ENCODE results near the gene ZNF384.

The ZNF384 gene

GRCh38 chr12:6620137-6620884 is 68.9 kb downstream of the ZNF384 start:
- no peak for DNase-seq

DNA sequence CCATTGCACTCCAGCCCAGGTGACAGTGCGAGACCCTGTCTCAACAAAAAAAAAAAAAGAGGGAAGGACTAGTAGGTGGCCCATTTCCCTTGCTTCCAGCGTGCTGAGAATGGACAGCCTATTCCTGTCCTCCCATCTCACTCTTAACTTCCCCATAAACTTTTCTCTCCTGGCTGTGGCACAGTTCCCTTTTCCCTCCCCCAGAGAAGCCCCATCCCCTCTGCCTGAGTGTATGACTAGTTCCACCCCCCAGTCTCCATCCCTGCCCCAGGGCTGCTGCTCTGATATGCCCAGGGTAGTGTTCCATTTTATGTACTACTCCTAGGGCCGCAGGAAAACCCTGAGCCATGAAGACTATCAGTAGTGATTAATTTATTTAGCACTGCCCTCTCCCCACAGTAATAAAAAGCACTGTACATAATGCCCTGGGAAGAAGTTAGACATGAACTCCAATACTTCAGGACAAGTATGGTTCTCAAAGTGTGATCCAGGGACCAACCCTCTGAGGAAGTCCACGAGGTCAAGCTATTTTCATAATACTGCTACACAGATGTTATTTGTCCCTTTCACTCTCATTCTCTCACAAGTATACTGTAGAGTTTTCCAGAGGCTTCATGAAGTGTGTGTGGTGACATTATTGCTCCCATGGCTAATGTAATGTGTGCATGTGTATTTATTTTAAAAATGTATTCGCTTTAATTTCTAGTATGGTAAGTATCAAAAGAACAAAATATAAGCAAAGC is 70.5 kb downstream of the ZNF384 start:
- no peak for DNase-seq

All from NCI-H82 (cell line).